GM19099 (cell line): ENCODE results near the gene SYTL1.

Experiments used
- POLR2A ChIP-seq: IDR thresholded peaks from 3 replicates; pipeline ENCODE4 v1.6.1; 2011; ENCODE audit warnings: low read depth; ENCODE audit not compliant: insufficient read length; ENCODE audit errors: extremely low read depth

Gene SYTL1

GRCh38 chr1:27392096-27392777, 50.4 kb downstream of the SYTL1 start, which contains the start of gene GPR3:
GPR3 (plus strand) TSS chr1:27392622; CDS start chr1:27393799, 1,177 bp downstream.
- no peak for TF ChIP-seq POLR2A

DNA sequence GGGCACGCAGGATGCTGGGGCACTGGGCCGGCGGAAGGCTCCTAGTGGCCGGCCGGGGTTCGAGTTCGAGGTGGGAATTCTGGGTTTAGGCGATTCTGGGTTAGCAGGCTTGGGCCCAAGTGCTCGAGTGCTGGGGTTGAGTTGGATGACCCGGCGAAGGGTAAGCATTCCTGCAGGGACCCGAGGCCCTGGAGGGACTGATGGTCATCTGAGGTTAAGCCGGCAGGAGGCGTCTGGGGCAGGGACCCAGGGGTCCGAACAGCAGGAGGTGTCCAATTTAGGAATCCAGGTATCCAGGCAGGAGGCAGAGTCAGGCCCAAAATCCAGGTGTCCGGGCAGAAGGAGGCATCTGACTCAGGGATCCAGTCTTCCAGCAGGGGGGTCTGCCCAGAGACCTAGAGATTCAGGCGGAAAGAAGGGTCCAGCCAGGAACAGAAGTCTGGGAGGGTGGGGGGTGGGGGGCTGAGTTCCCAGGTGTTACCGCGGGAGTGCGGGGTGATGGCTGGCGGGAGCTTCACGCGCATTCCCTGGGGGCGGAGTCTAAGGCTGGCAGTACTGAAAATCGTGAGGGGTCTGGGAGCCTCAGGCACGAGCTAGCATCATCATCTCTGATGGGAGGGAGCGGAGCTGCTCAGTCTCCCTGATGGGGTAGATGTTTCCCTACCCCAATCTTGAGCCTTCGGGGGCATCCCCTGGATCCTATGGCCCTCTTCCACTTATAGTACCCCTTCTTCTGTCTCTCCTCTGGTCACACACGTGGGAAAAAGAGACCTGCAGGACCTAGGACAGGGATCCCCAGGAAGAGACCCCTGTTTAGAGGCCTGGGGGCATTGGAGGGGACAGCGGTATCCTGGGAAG, 51.2 kb downstream of the SYTL1 start:
- no peak for TF ChIP-seq POLR2A

DNA sequence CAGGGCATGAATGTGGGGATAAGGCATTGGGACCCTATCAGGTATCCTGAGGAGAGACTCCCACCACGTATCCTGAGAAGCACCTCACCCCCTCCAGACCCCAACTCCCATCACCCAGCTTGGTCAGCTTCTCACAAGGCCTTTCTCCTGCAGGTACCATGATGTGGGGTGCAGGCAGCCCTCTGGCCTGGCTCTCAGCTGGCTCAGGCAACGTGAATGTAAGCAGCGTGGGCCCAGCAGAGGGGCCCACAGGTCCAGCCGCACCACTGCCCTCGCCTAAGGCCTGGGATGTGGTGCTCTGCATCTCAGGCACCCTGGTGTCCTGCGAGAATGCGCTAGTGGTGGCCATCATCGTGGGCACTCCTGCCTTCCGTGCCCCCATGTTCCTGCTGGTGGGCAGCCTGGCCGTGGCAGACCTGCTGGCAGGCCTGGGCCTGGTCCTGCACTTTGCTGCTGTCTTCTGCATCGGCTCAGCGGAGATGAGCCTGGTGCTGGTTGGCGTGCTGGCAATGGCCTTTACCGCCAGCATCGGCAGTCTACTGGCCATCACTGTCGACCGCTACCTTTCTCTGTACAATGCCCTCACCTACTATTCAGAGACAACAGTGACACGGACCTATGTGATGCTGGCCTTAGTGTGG, 51.9 kb downstream of the SYTL1 start:
- no peak for TF ChIP-seq POLR2A

DNA sequence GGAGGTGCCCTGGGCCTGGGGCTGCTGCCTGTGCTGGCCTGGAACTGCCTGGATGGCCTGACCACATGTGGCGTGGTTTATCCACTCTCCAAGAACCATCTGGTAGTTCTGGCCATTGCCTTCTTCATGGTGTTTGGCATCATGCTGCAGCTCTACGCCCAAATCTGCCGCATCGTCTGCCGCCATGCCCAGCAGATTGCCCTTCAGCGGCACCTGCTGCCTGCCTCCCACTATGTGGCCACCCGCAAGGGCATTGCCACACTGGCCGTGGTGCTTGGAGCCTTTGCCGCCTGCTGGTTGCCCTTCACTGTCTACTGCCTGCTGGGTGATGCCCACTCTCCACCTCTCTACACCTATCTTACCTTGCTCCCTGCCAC, 52.4 kb downstream of the SYTL1 start:
- TF ChIP-seq POLR2A: no peak

- no peak for TF ChIP-seq POLR2A
Observed at GRCh38 chr1:27394925-27395324, 53.1 kb downstream of the SYTL1 start.

GRCh38 chr1:27395441-27396195, 53.8 kb downstream of the SYTL1 start:
- TF ChIP-seq POLR2A: no peak

DNA sequence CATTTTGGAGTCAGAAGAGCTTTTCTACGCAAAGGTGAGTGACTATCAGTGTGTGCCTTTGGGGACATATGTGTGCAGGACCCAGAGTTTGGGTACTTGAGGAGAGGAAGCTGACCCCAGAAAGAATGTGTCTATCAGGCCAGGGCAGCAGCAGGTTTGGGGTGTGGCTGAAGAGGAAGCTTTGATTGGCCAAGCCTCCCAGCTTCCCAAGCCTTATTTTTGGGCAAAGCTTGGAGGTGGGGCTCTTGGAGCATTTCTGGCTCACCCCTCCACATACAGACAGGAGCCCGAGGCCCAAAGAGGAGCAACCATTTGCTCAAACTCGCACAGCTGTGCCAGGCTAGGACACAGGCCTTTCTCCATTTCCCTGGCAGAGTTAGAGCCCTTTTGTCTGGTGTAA, 55.3 kb downstream of the SYTL1 start:
- no peak for TF ChIP-seq POLR2A

DNA sequence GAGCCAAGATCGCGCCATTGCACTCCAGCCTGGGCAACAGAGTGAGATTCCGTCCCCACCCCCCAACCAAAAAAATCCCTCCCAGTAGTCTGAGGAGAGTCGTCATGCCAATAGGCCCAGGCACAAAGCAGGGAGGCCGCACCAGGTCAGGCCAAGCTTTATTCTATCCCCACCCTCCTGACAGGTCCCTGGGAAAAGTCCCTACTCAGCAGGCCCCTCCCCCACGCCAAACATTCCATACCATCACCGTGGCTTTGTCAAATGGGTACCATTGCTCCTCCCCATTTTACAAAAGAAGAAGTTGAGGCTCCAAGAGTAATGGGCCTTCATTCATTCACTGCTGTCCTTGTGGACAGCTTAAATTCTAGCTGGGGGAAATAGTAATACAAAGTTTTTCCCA, 55.9 kb downstream of the SYTL1 start:
- TF ChIP-seq POLR2A: no peak

GRCh38 chr1:27398405-27399149, 56.8 kb downstream of the SYTL1 start:
- no peak for TF ChIP-seq POLR2A

GRCh38 chr1:27399251-27400025, 57.6 kb downstream of the SYTL1 start:
- peak; percentile 26 for TF ChIP-seq POLR2A

GRCh38 chr1:27400082-27400962, 58.5 kb downstream of the SYTL1 start:
- TF ChIP-seq POLR2A: no peak

DNA sequence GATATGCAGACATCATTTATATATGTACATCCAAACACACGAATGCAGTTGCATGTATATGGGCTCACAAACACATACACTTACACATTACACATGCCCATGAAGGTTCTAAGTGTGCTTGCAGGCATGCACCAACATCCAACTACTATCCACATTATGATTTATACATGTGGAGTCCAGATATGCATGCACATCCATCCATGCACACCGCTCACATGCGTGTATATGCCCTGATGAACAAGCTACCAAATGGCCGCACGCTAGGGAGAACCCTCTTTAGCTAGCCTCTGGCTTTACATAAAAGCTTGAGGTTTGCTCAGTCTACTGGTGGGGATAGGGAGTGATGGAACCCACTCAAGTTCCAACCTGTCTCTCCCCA, 59.1 kb downstream of the SYTL1 start:
- TF ChIP-seq POLR2A: no peak

GRCh38 chr1:27402349-27402754, 60.5 kb downstream of the SYTL1 start:
- TF ChIP-seq POLR2A: no peak

- peak; percentile 30 for TF ChIP-seq POLR2A
Observed at GRCh38 chr1:27403065-27403726, 61.4 kb downstream of the SYTL1 start.
